ENCODE data around the gene NOTCH1. TPM values are rescaled to one million over a fixed set of nuclear protein-coding genes. Genes with fewer than 3 reads are reported as not detected.

NOTCH1 gene
- total RNA-seq, 1 experiment from 2014 or later = 28.5 TPM

GRCh38 chr9:136471802-136472487, 73.9 kb downstream of the NOTCH1 start:
- Histone ChIP-seq H3K27ac (no peak overlapping the region), H3K4me3 (no peak overlapping the region), H3K27me3 (no peaks in the 10 kb centered on the region), H3K4me1 (peaks cover 17% of the 10 kb centered on the region), H3K36me3 (peaks cover 90% of the 10 kb centered on the region), H3K9me3 (replicated peaks) (no peaks in the 10 kb centered on the region)
- no peak for DNase-seq

GRCh38 chr9:136470792-136471469, 74.9 kb downstream of the NOTCH1 start:
- DNase-seq = no peak
- Histone ChIP-seq H3K4me3 (no peak overlapping the region), H3K4me1 (peaks cover 17% of the 10 kb centered on the region), H3K9me3 (replicated peaks) (no peaks in the 10 kb centered on the region), H3K36me3 (peaks cover 90% of the 10 kb centered on the region), H3K27me3 (no peaks in the 10 kb centered on the region), H3K27ac (no peak overlapping the region)

GRCh38 chr9:136470356-136470755, 75.5 kb downstream of the NOTCH1 start:
- no peaks in the 10 kb centered on the region for H3K9me3 ChIP-seq (replicated peaks)
- no peak for DNase-seq
- peaks cover 90% of the 10 kb centered on the region for H3K36me3 ChIP-seq
- no peak overlapping the region for H3K4me3 ChIP-seq
- no peak overlapping the region for H3K27ac ChIP-seq
- no peaks in the 10 kb centered on the region for H3K27me3 ChIP-seq
- peaks cover 17% of the 10 kb centered on the region for H3K4me1 ChIP-seq

- Histone ChIP-seq H3K9me3 (replicated peaks) (no peaks in the 10 kb centered on the region), H3K27ac (no peak overlapping the region), H3K36me3 (peaks cover 88% of the 10 kb centered on the region), H3K4me3 (no peak overlapping the region), H3K4me1 (peaks cover 17% of the 10 kb centered on the region), H3K27me3 (no peaks in the 10 kb centered on the region)
- peak in 1 of 2 experiments; percentile 50 for DNase-seq
Observed at GRCh38 chr9:136467766-136468165, 78.1 kb downstream of the NOTCH1 start.

GRCh38 chr9:136466155-136466541, 79.7 kb downstream of the NOTCH1 start:
- H3K27ac ChIP-seq = no peak overlapping the region
- H3K36me3 ChIP-seq = peaks cover 86% of the 10 kb centered on the region
- no peak overlapping the region for H3K4me3 ChIP-seq
- no peaks in the 10 kb centered on the region for H3K27me3 ChIP-seq
- H3K9me3 ChIP-seq (replicated peaks) = no peaks in the 10 kb centered on the region
- no peak for DNase-seq
- peaks cover 17% of the 10 kb centered on the region for H3K4me1 ChIP-seq

- Histone ChIP-seq H3K27ac (no peak overlapping the region), H3K9me3 (replicated peaks) (no peaks in the 10 kb centered on the region), H3K27me3 (no peaks in the 10 kb centered on the region), H3K4me3 (no peak overlapping the region), H3K4me1 (peaks cover 17% of the 10 kb centered on the region), H3K36me3 (peaks cover 86% of the 10 kb centered on the region)
- no peak for DNase-seq
Observed at GRCh38 chr9:136465500-136466154, 80.2 kb downstream of the NOTCH1 start.

GRCh38 chr9:136464241-136464640, 81.6 kb downstream of the NOTCH1 start:
- DNase-seq = no peak
- Histone ChIP-seq H3K27ac (no peak overlapping the region), H3K36me3 (peaks cover 86% of the 10 kb centered on the region), H3K27me3 (no peaks in the 10 kb centered on the region), H3K4me3 (no peak overlapping the region), H3K4me1 (peaks cover 15% of the 10 kb centered on the region), H3K9me3 (replicated peaks) (no peaks in the 10 kb centered on the region)

- Histone ChIP-seq H3K4me3 (no peak overlapping the region), H3K9me3 (replicated peaks) (no peaks in the 10 kb centered on the region), H3K27ac (no peak overlapping the region), H3K27me3 (no peaks in the 10 kb centered on the region), H3K4me1 (peaks cover 8% of the 10 kb centered on the region), H3K36me3 (peaks cover 91% of the 10 kb centered on the region)
- DNase-seq = no peak
Observed at GRCh38 chr9:136463578-136463977, 82.3 kb downstream of the NOTCH1 start.

- no peaks in the 10 kb centered on the region for H3K9me3 ChIP-seq (replicated peaks)
- H3K27me3 ChIP-seq = no peaks in the 10 kb centered on the region
- H3K27ac ChIP-seq = no peak overlapping the region
- peaks cover under 1% of the 10 kb centered on the region; the same call in 1 of the 2 replicates for H3K4me1 ChIP-seq
- peaks cover 91% of the 10 kb centered on the region for H3K36me3 ChIP-seq
- no peak for DNase-seq
- H3K4me3 ChIP-seq = no peak overlapping the region
Observed at GRCh38 chr9:136462664-136463063, 83.2 kb downstream of the NOTCH1 start.

GRCh38 chr9:136460772-136461325, 85.0 kb downstream of the NOTCH1 start:
- Histone ChIP-seq H3K27me3 (no peaks in the 10 kb centered on the region), H3K27ac (no peak overlapping the region), H3K9me3 (replicated peaks) (no peaks in the 10 kb centered on the region), H3K36me3 (peaks cover 95% of the 10 kb centered on the region), H3K4me1 (no peaks in the 10 kb centered on the region), H3K4me3 (no peak overlapping the region)
- no peak for DNase-seq

- no peaks in the 10 kb centered on the region for H3K27me3 ChIP-seq
- no peak overlapping the region for H3K4me3 ChIP-seq
- peaks cover 95% of the 10 kb centered on the region for H3K36me3 ChIP-seq
- no peaks in the 10 kb centered on the region for H3K9me3 ChIP-seq (replicated peaks)
- DNase-seq = no peak
- H3K27ac ChIP-seq = no peak overlapping the region
- no peaks in the 10 kb centered on the region for H3K4me1 ChIP-seq
Observed at GRCh38 chr9:136459425-136459824, 86.4 kb downstream of the NOTCH1 start.

GRCh38 chr9:136457326-136457725, 88.5 kb downstream of the NOTCH1 start:
- Histone ChIP-seq H3K27me3 (no peaks in the 10 kb centered on the region), H3K9me3 (replicated peaks) (no peaks in the 10 kb centered on the region), H3K36me3 (peaks cover 90% of the 10 kb centered on the region), H3K4me3 (no peak overlapping the region), H3K4me1 (no peaks in the 10 kb centered on the region), H3K27ac (no peak overlapping the region)
- no peak for DNase-seq

GRCh38 chr9:136456258-136456657, 89.6 kb downstream of the NOTCH1 start:
- no peak overlapping the region for H3K27ac ChIP-seq
- no peak overlapping the region for H3K4me3 ChIP-seq
- peaks cover 90% of the 10 kb centered on the region for H3K36me3 ChIP-seq
- H3K27me3 ChIP-seq = no peaks in the 10 kb centered on the region
- DNase-seq = no peak
- H3K4me1 ChIP-seq = no peaks in the 10 kb centered on the region; the same call in 1 of the 2 replicates
- no peaks in the 10 kb centered on the region for H3K9me3 ChIP-seq (replicated peaks)

GRCh38 chr9:136455043-136456002, 90.5 kb downstream of the NOTCH1 start:
- Histone ChIP-seq H3K27me3 (no peaks in the 10 kb centered on the region), H3K9me3 (replicated peaks) (no peaks in the 10 kb centered on the region), H3K4me3 (no peak overlapping the region), H3K27ac (no peak overlapping the region), H3K36me3 (peaks cover 91% of the 10 kb centered on the region), H3K4me1 (peaks cover 9% of the 10 kb centered on the region)
- no peak for DNase-seq

Measured in SJCRH30 (cell line).